Measurements from ENCODE around the gene CPSF3.

Gene CPSF3

DNA sequence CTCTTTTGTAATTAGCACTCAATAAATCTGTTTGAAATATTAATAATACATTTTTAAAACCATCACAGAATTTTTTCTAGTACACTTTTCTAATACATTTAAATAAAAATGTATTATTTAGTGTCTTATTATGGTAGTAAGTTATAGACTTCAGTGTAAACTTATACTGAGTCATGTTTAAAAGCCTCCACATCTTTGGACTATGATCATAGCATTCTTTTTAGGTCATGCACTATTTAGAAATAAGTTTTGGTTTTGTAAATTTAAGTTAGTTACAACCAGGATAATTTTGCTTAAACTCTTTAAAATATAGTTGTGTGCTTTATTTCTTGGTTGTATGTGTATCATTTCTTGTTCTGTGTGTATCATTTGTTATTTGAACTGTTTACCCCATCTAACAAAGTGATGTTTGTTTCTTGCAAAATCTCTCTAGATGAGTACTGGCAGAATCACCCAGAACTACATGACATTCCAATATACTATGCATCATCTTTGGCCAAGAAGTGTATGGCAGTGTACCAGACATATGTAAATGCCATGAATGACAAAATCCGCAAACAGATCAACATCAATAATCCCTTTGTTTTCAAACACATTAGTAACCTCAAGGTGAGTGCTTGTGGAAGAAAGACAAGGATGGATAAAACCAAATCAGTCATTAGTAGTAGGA is 16.7 kb downstream of the CPSF3 start:
- Histone ChIP-seq H3K9me3 (ENCODE audit: control insufficient read depth, low read length) (no peaks in the 10 kb centered on the region), H3K4me1 (ENCODE audit: control insufficient read depth, insufficient read depth, low read length, poor library complexity, severe bottlenecking) (no peaks in the 10 kb centered on the region), H3K27me3 (replicated peaks; ENCODE audit: control insufficient read depth, insufficient read depth, low read length, poor library complexity, severe bottlenecking) (no peaks in the 10 kb centered on the region), H3K4me3 (ENCODE audit: insufficient read depth, low read depth, low read length, poor library complexity, severe bottlenecking) (no peak overlapping the region), H3K36me3 (ENCODE audit: control insufficient read depth, insufficient read depth, low read length) (peaks cover 41% of the 10 kb centered on the region), H3K27ac (ENCODE audit: insufficient read depth, low read length, poor library complexity, severe bottlenecking) (no peak overlapping the region)
- DNase-seq: no peak

DNA sequence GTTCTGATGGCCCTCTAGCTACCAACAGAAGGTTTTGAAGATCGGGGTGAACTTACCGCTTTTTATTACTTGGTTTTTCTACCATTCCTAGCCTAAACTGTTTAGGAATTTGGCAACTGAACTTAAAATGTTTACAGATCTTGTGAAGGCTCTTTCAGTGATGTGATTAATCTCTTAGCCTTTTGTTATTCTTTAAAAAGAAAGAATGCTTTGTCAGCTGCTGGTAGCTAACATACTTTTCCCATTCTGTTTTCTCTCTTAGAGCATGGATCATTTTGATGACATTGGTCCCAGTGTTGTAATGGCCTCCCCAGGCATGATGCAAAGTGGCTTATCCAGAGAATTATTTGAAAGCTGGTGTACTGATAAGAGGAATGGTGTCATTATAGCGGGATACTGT is 18.1 kb downstream of the CPSF3 start:
- no peak for DNase-seq
- Histone ChIP-seq H3K27ac (ENCODE audit: insufficient read depth, low read length, poor library complexity, severe bottlenecking) (no peak overlapping the region), H3K27me3 (replicated peaks; ENCODE audit: control insufficient read depth, insufficient read depth, low read length, poor library complexity, severe bottlenecking) (no peaks in the 10 kb centered on the region), H3K4me1 (ENCODE audit: control insufficient read depth, insufficient read depth, low read length, poor library complexity, severe bottlenecking) (no peaks in the 10 kb centered on the region), H3K9me3 (ENCODE audit: control insufficient read depth, low read length) (no peaks in the 10 kb centered on the region), H3K36me3 (ENCODE audit: control insufficient read depth, insufficient read depth, low read length) (peaks cover 41% of the 10 kb centered on the region), H3K4me3 (ENCODE audit: insufficient read depth, low read depth, low read length, poor library complexity, severe bottlenecking) (no peak overlapping the region)

DNA sequence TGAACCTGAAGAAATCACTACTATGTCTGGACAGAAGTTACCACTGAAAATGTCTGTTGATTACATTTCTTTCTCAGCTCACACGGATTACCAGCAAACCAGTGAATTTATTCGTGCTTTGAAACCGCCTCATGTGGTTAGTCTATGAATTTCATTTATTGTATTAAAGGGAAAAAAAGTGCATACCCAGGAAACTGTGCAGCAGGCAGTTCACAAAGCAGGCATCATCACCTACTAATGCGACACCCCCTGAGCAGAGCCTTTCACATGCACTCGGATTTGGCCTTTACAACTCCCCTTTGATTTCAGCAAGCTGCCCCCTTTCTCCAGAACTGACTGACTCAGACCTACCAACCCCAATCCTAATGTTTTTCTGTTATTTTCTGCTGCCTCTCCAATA is 20.1 kb downstream of the CPSF3 start:
- Histone ChIP-seq H3K27ac (ENCODE audit: insufficient read depth, low read length, poor library complexity, severe bottlenecking) (no peak overlapping the region), H3K4me3 (ENCODE audit: insufficient read depth, low read depth, low read length, poor library complexity, severe bottlenecking) (no peak overlapping the region), H3K36me3 (ENCODE audit: control insufficient read depth, insufficient read depth, low read length) (peaks cover 36% of the 10 kb centered on the region), H3K4me1 (ENCODE audit: control insufficient read depth, insufficient read depth, low read length, poor library complexity, severe bottlenecking) (no peaks in the 10 kb centered on the region), H3K27me3 (replicated peaks; ENCODE audit: control insufficient read depth, insufficient read depth, low read length, poor library complexity, severe bottlenecking) (no peaks in the 10 kb centered on the region), H3K9me3 (ENCODE audit: control insufficient read depth, low read length) (no peaks in the 10 kb centered on the region)
- DNase-seq: no peak

DNA sequence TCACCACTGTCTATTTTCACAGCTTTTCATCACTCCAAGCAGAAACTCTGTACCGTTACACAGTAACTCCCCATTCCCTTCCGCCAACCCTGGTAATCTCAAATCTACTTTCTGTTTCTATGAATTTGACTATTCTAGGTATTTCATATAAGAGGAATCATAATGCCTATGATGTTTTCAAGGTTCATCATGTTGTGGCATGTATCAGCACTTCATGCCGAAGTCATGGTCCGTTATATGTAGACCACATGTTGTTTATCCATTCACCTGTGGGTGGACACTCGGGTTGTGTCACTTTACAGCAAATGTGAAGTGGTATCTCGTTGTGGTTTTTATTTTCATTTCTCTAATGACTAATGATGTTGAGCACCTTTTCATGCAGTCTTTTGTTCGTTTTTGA is 21.6 kb downstream of the CPSF3 start:
- DNase-seq: no peak
- H3K27ac ChIP-seq (ENCODE audit: insufficient read depth, low read length, poor library complexity, severe bottlenecking): no peak overlapping the region
- H3K36me3 ChIP-seq (ENCODE audit: control insufficient read depth, insufficient read depth, low read length): peaks cover 33% of the 10 kb centered on the region
- no peaks in the 10 kb centered on the region for H3K27me3 ChIP-seq (replicated peaks; ENCODE audit: control insufficient read depth, insufficient read depth, low read length, poor library complexity, severe bottlenecking)
- no peaks in the 10 kb centered on the region for H3K9me3 ChIP-seq (ENCODE audit: control insufficient read depth, low read length)
- H3K4me3 ChIP-seq (ENCODE audit: insufficient read depth, low read depth, low read length, poor library complexity, severe bottlenecking): no peak overlapping the region
- no peaks in the 10 kb centered on the region for H3K4me1 ChIP-seq (ENCODE audit: control insufficient read depth, insufficient read depth, low read length, poor library complexity, severe bottlenecking)

DNA sequence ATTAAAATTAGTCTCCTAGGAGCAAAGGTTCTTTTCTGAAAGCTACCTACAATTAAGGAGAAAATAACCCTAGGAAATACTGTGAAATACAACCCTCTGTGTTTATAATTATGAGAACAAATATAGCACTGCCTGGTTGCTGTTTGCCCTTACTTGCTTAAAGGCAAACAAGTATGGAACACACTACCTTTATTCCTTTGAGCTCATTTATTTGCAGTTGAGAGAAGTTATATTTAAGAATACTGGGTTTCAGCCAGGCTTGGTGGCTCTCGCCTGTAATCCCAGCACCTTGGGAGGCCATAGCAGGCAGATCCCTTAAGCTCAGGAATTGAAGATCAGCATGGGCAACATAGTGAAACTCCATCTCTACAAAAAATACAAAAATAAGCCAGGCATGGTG is 27.8 kb downstream of the CPSF3 start:
- H3K27ac ChIP-seq (ENCODE audit: insufficient read depth, low read length, poor library complexity, severe bottlenecking): no peak overlapping the region
- H3K36me3 ChIP-seq (ENCODE audit: control insufficient read depth, insufficient read depth, low read length): peaks cover 20% of the 10 kb centered on the region

DNA sequence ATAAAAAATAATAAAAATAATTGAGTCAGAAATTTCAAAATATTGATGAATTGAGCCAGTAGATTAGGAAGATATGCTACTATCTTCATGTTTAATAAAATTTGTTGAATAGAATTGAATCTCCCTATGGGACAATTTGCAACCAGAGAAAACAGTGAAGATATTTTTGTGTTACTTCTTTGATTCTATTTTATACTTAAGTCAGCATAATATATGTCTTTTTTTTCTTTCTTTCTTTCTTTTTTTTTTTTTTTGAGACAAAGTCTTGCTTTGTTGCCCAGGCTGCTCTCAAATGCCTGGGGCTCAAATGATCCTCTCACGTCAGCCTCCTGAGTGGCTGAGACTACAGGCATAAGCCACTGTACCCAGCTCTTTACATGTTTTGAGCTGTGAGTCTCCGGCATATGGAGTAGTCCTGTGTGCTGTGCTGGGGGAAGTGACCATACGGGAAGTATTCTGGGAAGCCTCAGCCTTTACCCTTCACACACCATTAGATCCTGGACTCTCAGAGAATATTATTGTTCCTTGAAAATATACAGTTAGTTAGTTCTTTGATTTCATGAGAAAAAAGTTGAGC is 37.1 kb downstream of the CPSF3 start:
- no peak for DNase-seq
- Histone ChIP-seq H3K27me3 (replicated peaks; ENCODE audit: control insufficient read depth, insufficient read depth, low read length, poor library complexity, severe bottlenecking) (no peaks in the 10 kb centered on the region), H3K36me3 (ENCODE audit: control insufficient read depth, insufficient read depth, low read length) (peaks cover 7% of the 10 kb centered on the region), H3K9me3 (ENCODE audit: control insufficient read depth, low read length) (no peaks in the 10 kb centered on the region), H3K4me1 (ENCODE audit: control insufficient read depth, insufficient read depth, low read length, poor library complexity, severe bottlenecking) (no peaks in the 10 kb centered on the region), H3K27ac (ENCODE audit: insufficient read depth, low read length, poor library complexity, severe bottlenecking) (no peak overlapping the region), H3K4me3 (ENCODE audit: insufficient read depth, low read depth, low read length, poor library complexity, severe bottlenecking) (no peak overlapping the region)

More for the DNA sequence above, 27.8 kb downstream of the CPSF3 start:
- Histone ChIP-seq H3K4me3 (ENCODE audit: insufficient read depth, low read depth, low read length, poor library complexity, severe bottlenecking) (no peak overlapping the region), H3K4me1 (ENCODE audit: control insufficient read depth, insufficient read depth, low read length, poor library complexity, severe bottlenecking) (no peaks in the 10 kb centered on the region), H3K9me3 (ENCODE audit: control insufficient read depth, low read length) (no peaks in the 10 kb centered on the region), H3K27me3 (replicated peaks; ENCODE audit: control insufficient read depth, insufficient read depth, low read length, poor library complexity, severe bottlenecking) (no peaks in the 10 kb centered on the region)
- DNase-seq: no peak

DNA sequence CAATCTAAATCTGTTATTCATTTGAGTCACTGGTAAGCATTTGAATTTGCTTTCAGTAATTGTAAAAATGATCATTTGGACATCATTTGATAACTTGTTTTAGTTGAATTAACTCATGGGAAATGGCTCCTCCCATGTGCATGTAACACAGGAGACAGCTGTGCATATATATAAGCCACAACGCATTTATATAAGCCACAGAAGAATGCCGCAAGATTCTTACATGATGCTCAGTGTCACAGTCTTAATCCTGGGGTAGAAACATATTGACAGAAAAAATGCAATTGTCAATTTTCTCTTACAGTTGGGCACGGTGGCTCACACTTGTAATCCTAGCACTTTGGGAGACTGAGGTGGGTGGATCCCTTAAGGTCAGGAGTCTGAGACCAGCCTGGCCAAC is 37.6 kb downstream of the CPSF3 start:
- H3K27ac ChIP-seq (ENCODE audit: insufficient read depth, low read length, poor library complexity, severe bottlenecking): no peak overlapping the region
- no peaks in the 10 kb centered on the region for H3K27me3 ChIP-seq (replicated peaks; ENCODE audit: control insufficient read depth, insufficient read depth, low read length, poor library complexity, severe bottlenecking)
- H3K4me3 ChIP-seq (ENCODE audit: insufficient read depth, low read depth, low read length, poor library complexity, severe bottlenecking): no peak overlapping the region
- no peaks in the 10 kb centered on the region for H3K9me3 ChIP-seq (ENCODE audit: control insufficient read depth, low read length)
- peaks cover 7% of the 10 kb centered on the region for H3K36me3 ChIP-seq (ENCODE audit: control insufficient read depth, insufficient read depth, low read length)
- H3K4me1 ChIP-seq (ENCODE audit: control insufficient read depth, insufficient read depth, low read length, poor library complexity, severe bottlenecking): no peaks in the 10 kb centered on the region
- DNase-seq: no peak

DNA sequence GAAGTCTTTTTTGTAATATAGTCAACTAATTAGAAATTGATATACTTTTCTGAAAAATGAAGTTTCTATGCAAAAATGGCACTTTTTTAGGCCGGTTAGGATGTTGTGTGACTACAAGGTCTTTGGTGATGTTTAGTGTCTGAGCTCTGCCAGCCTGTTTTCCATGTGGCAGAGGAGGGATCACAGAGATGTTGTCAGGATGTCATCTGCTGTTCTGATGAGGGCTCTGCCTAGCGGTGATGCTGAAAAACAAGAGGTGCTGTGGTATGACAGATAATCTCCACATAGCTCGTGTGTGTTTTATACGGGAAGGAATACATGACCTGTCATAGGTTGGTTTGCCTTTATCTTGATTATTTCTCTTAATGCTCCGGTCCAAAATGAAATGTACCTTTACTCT is 38.9 kb downstream of the CPSF3 start:
- H3K27ac ChIP-seq (ENCODE audit: insufficient read depth, low read length, poor library complexity, severe bottlenecking): no peak overlapping the region

DNA sequence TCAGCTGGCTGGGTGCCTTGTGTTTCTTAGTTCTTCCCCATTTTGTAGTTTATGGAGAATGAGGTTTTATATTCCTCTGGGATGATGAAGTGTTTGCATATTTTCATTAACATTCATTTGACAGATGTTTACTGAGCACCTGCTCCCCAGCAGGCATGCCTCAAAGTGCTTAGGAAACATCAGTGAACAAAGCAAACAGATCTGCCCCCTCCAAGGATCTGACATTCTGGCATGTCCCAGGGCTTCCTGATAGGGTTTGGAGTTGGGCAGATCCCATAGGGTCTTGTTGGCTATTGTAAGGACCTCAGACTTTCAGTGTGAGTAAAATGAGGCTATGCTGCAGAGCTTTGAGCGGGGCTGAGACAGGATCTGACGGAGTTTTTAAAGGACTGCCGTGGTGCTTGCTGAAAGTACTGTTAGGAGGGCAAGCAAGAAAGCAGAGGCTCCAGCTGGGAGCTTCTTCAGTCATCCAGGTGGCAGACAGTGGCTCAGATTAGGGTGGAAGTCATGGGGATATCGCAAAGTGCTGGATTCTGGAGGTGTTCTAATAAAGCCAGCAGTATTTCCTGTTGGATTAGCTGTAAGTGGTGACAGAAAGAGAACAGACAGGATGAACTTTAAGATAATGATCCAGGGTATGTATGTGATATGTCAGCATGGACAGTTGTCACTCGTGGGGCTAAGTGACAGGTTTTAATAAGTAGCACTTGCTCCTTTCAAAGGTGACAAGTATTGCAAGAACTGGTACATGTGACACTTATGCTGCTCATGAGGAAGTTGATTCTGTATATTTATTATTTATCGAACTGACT is 39.6 kb downstream of the CPSF3 start:
- H3K4me3 ChIP-seq (ENCODE audit: insufficient read depth, low read depth, low read length, poor library complexity, severe bottlenecking): no peak overlapping the region
- no peak for DNase-seq
- H3K27ac ChIP-seq (ENCODE audit: insufficient read depth, low read length, poor library complexity, severe bottlenecking): no peak overlapping the region
- H3K4me1 ChIP-seq (ENCODE audit: control insufficient read depth, insufficient read depth, low read length, poor library complexity, severe bottlenecking): no peaks in the 10 kb centered on the region
- no peaks in the 10 kb centered on the region for H3K27me3 ChIP-seq (replicated peaks; ENCODE audit: control insufficient read depth, insufficient read depth, low read length, poor library complexity, severe bottlenecking)
- H3K9me3 ChIP-seq (ENCODE audit: control insufficient read depth, low read length): no peaks in the 10 kb centered on the region
- peaks cover 12% of the 10 kb centered on the region for H3K36me3 ChIP-seq (ENCODE audit: control insufficient read depth, insufficient read depth, low read length)

More for the DNA sequence above, 38.9 kb downstream of the CPSF3 start:
- Histone ChIP-seq H3K27me3 (replicated peaks; ENCODE audit: control insufficient read depth, insufficient read depth, low read length, poor library complexity, severe bottlenecking) (no peaks in the 10 kb centered on the region), H3K9me3 (ENCODE audit: control insufficient read depth, low read length) (no peaks in the 10 kb centered on the region), H3K4me3 (ENCODE audit: insufficient read depth, low read depth, low read length, poor library complexity, severe bottlenecking) (no peak overlapping the region), H3K36me3 (ENCODE audit: control insufficient read depth, insufficient read depth, low read length) (peaks cover 7% of the 10 kb centered on the region), H3K4me1 (ENCODE audit: control insufficient read depth, insufficient read depth, low read length, poor library complexity, severe bottlenecking) (no peaks in the 10 kb centered on the region)
- DNase-seq: no peak

DNA sequence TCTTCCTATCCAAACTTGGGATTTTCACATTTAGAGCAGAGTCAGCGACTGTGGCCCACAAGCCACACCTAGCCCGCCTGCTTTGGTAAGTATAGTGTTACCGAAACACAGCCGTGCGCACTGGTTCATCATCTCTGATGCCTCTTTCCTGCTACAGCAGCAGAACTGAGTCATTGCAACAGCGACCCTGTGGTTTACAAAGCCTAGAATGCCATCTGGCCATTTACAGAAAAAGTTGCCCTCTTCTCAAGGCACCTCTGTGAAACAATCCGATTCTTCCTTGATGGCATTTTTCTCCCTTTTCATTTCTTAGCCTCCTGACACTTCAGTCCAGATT is 40.2 kb downstream of the CPSF3 start:
- Histone ChIP-seq H3K4me1 (ENCODE audit: control insufficient read depth, insufficient read depth, low read length, poor library complexity, severe bottlenecking) (no peaks in the 10 kb centered on the region), H3K27ac (ENCODE audit: insufficient read depth, low read length, poor library complexity, severe bottlenecking) (no peak overlapping the region), H3K36me3 (ENCODE audit: control insufficient read depth, insufficient read depth, low read length) (peaks cover 12% of the 10 kb centered on the region), H3K4me3 (ENCODE audit: insufficient read depth, low read depth, low read length, poor library complexity, severe bottlenecking) (no peak overlapping the region), H3K27me3 (replicated peaks; ENCODE audit: control insufficient read depth, insufficient read depth, low read length, poor library complexity, severe bottlenecking) (no peaks in the 10 kb centered on the region), H3K9me3 (ENCODE audit: control insufficient read depth, low read length) (no peaks in the 10 kb centered on the region)
- no peak for DNase-seq
